Right lobe of liver (tissue), 6 donors: Measurements from ENCODE around the gene AADACL4. TPM values are rescaled to one million over a fixed set of nuclear protein-coding genes. Genes with fewer than 3 reads are reported as not detected.
"Not testable (repeated sequence)": the region's sequence is repeated elsewhere in the genome, so short reads cannot be mapped to it uniquely, and the experiment has no call there.

Experiments
- ATAC-seq, 4 donors: fragments of 200-7000 bp; cut with Tn5 transposase; one replicate each; pipeline ENCODE4 v1.9.1; 2020; ENCODE audit warnings: mild to moderate bottlenecking in 4 of 4, moderate library complexity in 4 of 4
- DNase-seq, 3 donors: peaks; one replicate each; pipeline ENCODE4 v3.0.0-alpha.2; 2020
- H3K27ac ChIP-seq, 3 donors: fragments of 200-600 bp; one replicate each; pipeline ENCODE4 v1.8.0; 2022
- H3K27me3 ChIP-seq, 2 donors: fragments of 200-600 bp; one replicate each; pipeline ENCODE4 v1.8.0; 2022
- H3K36me3 ChIP-seq, 4 donors: fragments of 200-600 bp; sonication (generic) in 1 of 4; one replicate each; pipeline versions ENCODE4 v1.5.1 to v1.8.0; 2017 to 2022; ENCODE audit warnings: control low read depth in 1 of 4
- H3K4me1 ChIP-seq, 4 donors: fragments of 200-600 bp; sonication (generic) in 1 of 4; one replicate each; pipeline versions ENCODE4 v1.5.1 to v1.8.0; 2017 to 2022; ENCODE audit warnings: control low read depth in 1 of 4
- H3K4me3 ChIP-seq, 3 donors: fragments of 200-600 bp; one replicate each; pipeline ENCODE4 v1.8.0; 2022
- H3K9me3 ChIP-seq, 4 donors: fragments of 200-600 bp; sonication (generic) in 1 of 4; one replicate each; pipeline versions ENCODE4 v1.5.1 to v1.8.0; 2017 to 2022; ENCODE audit warnings: control low read depth in 1 of 4
- POLR2A ChIP-seq: fragments of 450-650 bp; IDR thresholded peaks from one replicate; pipeline ENCODE4 v1.6.1; 2017; ENCODE audit warnings: antibody characterized with exemption, mild to moderate bottlenecking
- WGBS: methylation state at CpG from one replicate; pipeline ENCODE4 v1.1.6; 2018; ENCODE audit warnings: low coverage, low lambda C conversion rate; ENCODE audit not compliant: insufficient coverage; ENCODE audit errors: missing lambda C conversion rate; 5-methylcytosine and 5-hydroxymethylcytosine counted together
- intact Hi-C, 2 donors: fragments of 100-400 bp; cut with DNase I; formaldehyde crosslinking; loops; one replicate each; pipeline versions ENCODE4 v1.11.2 to v1.14.1; 2022
- total RNA-seq, 6 experiments: library from RNA; depleted of rRNA in 2 of 6; stranded (reverse); fragments of >200 nt in 2 of 6; fragmentation: NEBNext Ultra II Directional in 3 of 6; extraction: Animal tissue kit (Norgen Biotek cat#: 25700) in 3 of 6; gene quantifications; one replicate each; pipeline versions ENCODE4 v1.1.0 to v1.2.4, GENCODE V29; 2016 to 2023
- TF ChIP-seq, protein P1 (sequence below), 4 donors: fragments of 200-600 bp in 3 of 4; fragments of 450-650 bp in 1 of 4; IDR thresholded peaks; one replicate each; pipeline versions ENCODE4 v1.5.1 to v1.8.0; 2016 to 2022; ENCODE audit warnings: antibody characterized with exemption in 4 of 4, mild to moderate bottlenecking in 2 of 4
- donor health status: DM: no; HTN: yes; CAD: no.
- donor health status: DM: no; HTN: no; CAD: no.
- donor health status: DM: no; HTN: no; CAD: no.
- donor health status: DM: no; HTN: yes; CAD: no.
- donor health status: DM: no; HTN: yes; CAD: no.

The AADACL4 gene
- total RNA-seq, 6 experiments from 2014 or later, result not detected

DNA sequence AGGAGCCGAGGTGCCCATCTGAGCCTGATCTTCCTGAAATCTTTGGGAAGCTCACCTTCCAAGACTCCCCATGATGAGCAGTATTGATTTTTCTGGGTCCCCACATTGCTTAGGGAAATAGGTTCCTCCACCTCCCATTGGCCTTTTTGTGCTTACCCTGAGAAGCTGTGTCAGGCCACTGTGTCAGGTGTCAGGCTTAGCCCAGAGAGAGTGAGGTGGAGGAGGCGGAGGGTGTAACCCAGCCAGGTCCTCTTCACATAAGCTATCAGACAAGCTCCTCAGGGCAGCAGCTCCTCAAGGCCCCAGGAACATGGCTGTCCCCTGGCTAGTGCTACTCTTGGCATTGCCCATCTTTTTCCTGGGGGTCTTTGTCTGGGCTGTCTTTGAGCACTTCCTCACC is 352 bp downstream of the AADACL4 start:
- TF ChIP-seq, protein P1, sequence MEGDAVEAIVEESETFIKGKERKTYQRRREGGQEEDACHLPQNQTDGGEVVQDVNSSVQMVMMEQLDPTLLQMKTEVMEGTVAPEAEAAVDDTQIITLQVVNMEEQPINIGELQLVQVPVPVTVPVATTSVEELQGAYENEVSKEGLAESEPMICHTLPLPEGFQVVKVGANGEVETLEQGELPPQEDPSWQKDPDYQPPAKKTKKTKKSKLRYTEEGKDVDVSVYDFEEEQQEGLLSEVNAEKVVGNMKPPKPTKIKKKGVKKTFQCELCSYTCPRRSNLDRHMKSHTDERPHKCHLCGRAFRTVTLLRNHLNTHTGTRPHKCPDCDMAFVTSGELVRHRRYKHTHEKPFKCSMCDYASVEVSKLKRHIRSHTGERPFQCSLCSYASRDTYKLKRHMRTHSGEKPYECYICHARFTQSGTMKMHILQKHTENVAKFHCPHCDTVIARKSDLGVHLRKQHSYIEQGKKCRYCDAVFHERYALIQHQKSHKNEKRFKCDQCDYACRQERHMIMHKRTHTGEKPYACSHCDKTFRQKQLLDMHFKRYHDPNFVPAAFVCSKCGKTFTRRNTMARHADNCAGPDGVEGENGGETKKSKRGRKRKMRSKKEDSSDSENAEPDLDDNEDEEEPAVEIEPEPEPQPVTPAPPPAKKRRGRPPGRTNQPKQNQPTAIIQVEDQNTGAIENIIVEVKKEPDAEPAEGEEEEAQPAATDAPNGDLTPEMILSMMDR (IDR thresholded peaks at IDR 0.05), result no peak
- TF ChIP-seq POLR2A, result no peak
- ATAC-seq (peak in 1 of 4 donors; percentile 21), DNase-seq (no peak)
- Histone ChIP-seq H3K4me1 (no peaks in the 10 kb centered on the region), H3K4me3 (no peak overlapping the region), H3K36me3 (no peaks in the 10 kb centered on the region), H3K27ac (no peak overlapping the region), H3K9me3 (peaks cover 0 to 5% (median 2%) of the 10 kb centered on the region in 4 donors), H3K27me3 (no peaks in the 10 kb centered on the region)
- WGBS, result no CpG with 5 or more reads among the region's 2 CpGs
- intact Hi-C loops, result no loop called here

DNA sequence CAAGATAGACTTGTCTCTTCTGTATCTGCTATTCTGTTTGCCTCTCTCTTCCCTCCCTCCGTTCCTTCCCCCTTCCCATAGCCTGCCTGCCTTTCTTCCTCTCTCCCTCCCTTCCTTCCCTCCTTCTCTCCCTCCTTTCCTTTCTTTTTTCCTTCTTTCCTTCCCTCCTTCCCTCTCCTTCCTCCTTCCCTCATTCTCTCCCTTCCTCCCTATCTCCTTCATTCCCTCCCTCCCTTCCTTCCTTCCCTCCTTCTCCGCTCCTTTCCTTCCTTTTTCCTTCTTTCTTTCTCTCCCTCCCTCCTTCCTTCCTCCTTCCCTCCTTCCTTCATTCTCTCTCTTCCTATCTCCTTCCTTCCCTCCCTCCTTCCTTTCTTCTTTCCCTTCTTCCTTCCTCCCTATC is 944 bp downstream of the AADACL4 start:
- intact Hi-C loops, result no loop called here
- 79% methylated on average over 2 of the region's 2 CpGs for WGBS
- H3K4me1 ChIP-seq, result no peaks in the 10 kb centered on the region
- peaks cover 0 to 5% (median 2%) of the 10 kb centered on the region in 4 donors for H3K9me3 ChIP-seq
- no peak overlapping the region for H3K4me3 ChIP-seq
- DNase-seq (no peak), ATAC-seq (no peak)
- H3K27me3 ChIP-seq, result no peaks in the 10 kb centered on the region
- no peak overlapping the region for H3K27ac ChIP-seq
- no peaks in the 10 kb centered on the region for H3K36me3 ChIP-seq
- TF ChIP-seq, protein P1 (IDR thresholded peaks at IDR 0.05), result no peak
- no peak for TF ChIP-seq POLR2A

DNA sequence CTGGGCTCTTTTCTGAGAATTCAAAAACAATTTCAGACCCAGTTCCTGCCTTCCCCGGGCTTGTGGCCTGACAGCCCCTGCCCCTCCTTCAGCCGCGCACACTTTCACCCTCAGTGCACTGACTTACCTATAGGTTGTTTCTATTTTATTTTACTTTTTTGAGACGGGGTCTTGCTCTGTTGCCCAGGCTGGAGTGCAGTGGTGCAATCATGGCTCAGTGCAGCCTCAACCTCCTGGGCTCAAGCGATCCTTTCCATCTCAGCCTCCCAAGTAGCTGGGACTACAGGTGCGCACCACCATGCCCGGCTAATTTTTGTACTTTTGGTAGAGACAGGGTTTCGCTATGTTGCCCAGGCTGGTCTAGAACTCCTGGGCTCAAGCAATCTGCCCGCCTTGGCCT is 1.5 kb downstream of the AADACL4 start:
- H3K36me3 ChIP-seq, H3K4me3 ChIP-seq, H3K4me1 ChIP-seq, ATAC-seq, intact Hi-C loops, DNase-seq, H3K27ac ChIP-seq, H3K27me3 ChIP-seq, H3K9me3 ChIP-seq: not testable (repeated sequence)
- WGBS, result 81% methylated on average over 9 of the region's 9 CpGs

DNA sequence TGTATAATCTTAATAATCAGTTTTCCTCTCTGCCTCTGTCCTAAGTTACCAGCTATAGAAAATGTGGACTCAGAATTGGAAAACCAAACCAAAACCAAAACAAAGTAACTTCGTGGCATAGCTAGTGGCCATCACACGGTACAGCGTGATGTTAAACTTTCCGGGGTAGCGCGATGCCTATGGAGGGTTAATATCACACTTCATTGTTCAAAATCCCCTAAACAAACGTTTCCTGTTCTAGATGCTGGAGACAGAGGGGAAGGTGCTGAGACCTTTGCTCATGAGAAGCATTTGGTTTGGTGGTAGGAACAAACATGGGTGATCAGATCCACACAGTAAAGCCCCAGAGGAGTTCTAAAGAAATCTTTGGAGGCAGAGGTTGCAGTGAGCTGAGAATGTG is 4.9 kb downstream of the AADACL4 start:
- DNase-seq, result no peak
- WGBS, result 70% methylated on average over 7 of the region's 7 CpGs
- no peak overlapping the region for H3K27ac ChIP-seq

DNA sequence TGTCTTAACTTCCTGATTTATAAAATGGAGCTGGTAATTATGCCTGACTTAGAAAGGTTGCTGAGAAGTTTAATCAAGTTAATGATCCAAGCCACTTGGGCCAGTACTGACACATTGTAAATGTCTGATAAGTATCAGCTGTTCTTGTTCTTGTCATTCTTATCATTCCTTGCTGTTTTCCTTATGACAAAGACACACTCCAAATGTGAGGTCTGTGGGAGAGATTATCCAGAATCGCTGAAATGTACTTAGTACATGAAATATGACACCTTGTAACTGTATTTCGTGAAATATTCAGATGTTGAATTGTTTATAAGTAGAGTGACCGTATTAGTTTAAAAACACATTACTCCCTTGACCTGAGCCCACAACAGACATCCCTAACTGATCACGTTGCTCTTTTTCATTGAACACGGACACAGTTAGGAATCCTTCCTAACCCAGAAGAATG is 6.1 kb downstream of the AADACL4 start:
- TF ChIP-seq, protein P1 (IDR thresholded peaks at IDR 0.05), result no peak
- no peak for TF ChIP-seq POLR2A
- Histone ChIP-seq H3K4me1 (no peaks in the 10 kb centered on the region), H3K36me3 (no peaks in the 10 kb centered on the region), H3K9me3 (no peaks in the 10 kb centered on the region), H3K27me3 (no peaks in the 10 kb centered on the region), H3K4me3 (no peak overlapping the region), H3K27ac (no peak overlapping the region)
- 62% methylated on average over 4 of the region's 5 CpGs for WGBS
- intact Hi-C loops, result loop anchor here (10.0 kb wide), 1 partner anchor 335 kb away; no protein-coding TSS in a partner anchor
- DNase-seq, result no peak
- ATAC-seq, result no peak

More for the DNA sequence above, 4.9 kb downstream of the AADACL4 start:
- no peaks in the 10 kb centered on the region for H3K27me3 ChIP-seq
- no peaks in the 10 kb centered on the region for H3K4me1 ChIP-seq
- H3K4me3 ChIP-seq, result no peak overlapping the region
- H3K36me3 ChIP-seq, result no peaks in the 10 kb centered on the region
- TF ChIP-seq POLR2A, result no peak
- ATAC-seq, result no peak
- H3K9me3 ChIP-seq, result no peaks in the 10 kb centered on the region
- intact Hi-C loops, result no loop called here
